CD4-positive, alpha-beta T cell (primary cell): ENCODE measurements around the gene AQP9. TPM values are rescaled to one million over a fixed set of nuclear protein-coding genes. Genes with fewer than 3 reads are reported as not detected.

ENCODE experiments used
- ATAC-seq: fragments of 200-7000 bp; cut with Tn5 transposase; one replicate; pipeline ENCODE4 v1.10.0; 2022; ENCODE audit warnings: mild to moderate bottlenecking; ENCODE audit not compliant: poor library complexity
- CTCF ChIA-PET: fragments of 350-600 bp; sonication (Branson Sonifier 250); formaldehyde crosslinking; loops from one replicate; lab custom pipeline; 2021; ENCODE audit warnings: antibody characterized with exemption, inconsistent platforms; lab: Charles Lee
- POLR2A ChIA-PET: fragments of 350-600 bp; sonication (Branson Sonifier 250); formaldehyde crosslinking; loops from one replicate; lab custom pipeline; 2021; ENCODE audit warnings: antibody characterized with exemption, inconsistent platforms; lab: Charles Lee
- DNase-seq, 14 experiments: peaks; one replicate each; pipeline ENCODE4 v3.0.0-alpha.2; 2013 to 2020; ENCODE audit warnings: mixed read lengths in 2 of 14
- H3K27ac ChIP-seq, 2 donors: one replicate each; pipeline versions ENCODE4 v1.5.1 to v1.7.0; 2013; ENCODE audit warnings: low read length in 2 of 2, low read depth in 1 of 2, mild to moderate bottlenecking in 1 of 2
- H3K27me3 ChIP-seq, 2 experiments: 1 replicate in 1 of 2; 2 replicates in 1 of 2; pipeline versions ENCODE4 v1.6.1 to v1.7.0; 2013; ENCODE audit warnings: low read length in 2 of 2, control low read depth in 1 of 2, mild to moderate bottlenecking in 1 of 2, moderate library complexity in 1 of 2; ENCODE audit not compliant: insufficient read depth in 2 of 2, control insufficient read depth in 1 of 2
- H3K36me3 ChIP-seq: one replicate; pipeline ENCODE4 v1.6.1; 2013; ENCODE audit warnings: low read length, control low read depth; ENCODE audit not compliant: insufficient read depth
- H3K4me1 ChIP-seq: one replicate; pipeline ENCODE4 v1.6.1; 2013; ENCODE audit warnings: low read length, control low read depth; ENCODE audit not compliant: insufficient read depth
- H3K4me3 ChIP-seq: one replicate; pipeline ENCODE4 v1.5.1; 2013; ENCODE audit warnings: mild to moderate bottlenecking, low read length, moderate library complexity
- H3K9me3 ChIP-seq, 2 experiments: 1 replicate in 1 of 2; 2 replicates in 1 of 2; pipeline versions ENCODE4 v1.6.1 to v1.7.0; 2013; ENCODE audit warnings: low read length in 2 of 2, mild to moderate bottlenecking in 2 of 2, control low read depth in 1 of 2, moderate library complexity in 1 of 2; ENCODE audit not compliant: control insufficient read depth in 1 of 2, insufficient read depth in 1 of 2
- H3K27ac Mint-ChIP-seq: one replicate; pipeline ENCODE4 v1.8.0; 2020; ENCODE audit warnings: mixed read lengths
- H3K27me3 Mint-ChIP-seq: one replicate; pipeline ENCODE4 v1.8.0; 2021; ENCODE audit warnings: mixed read lengths
- H3K36me3 Mint-ChIP-seq: one replicate; pipeline ENCODE4 v1.8.0; 2021; ENCODE audit warnings: low read depth, mixed read lengths
- H3K4me1 Mint-ChIP-seq: one replicate; pipeline ENCODE4 v1.8.0; 2021; ENCODE audit warnings: low read depth, mixed read lengths
- H3K4me3 Mint-ChIP-seq: one replicate; pipeline ENCODE4 v1.8.0; 2020; ENCODE audit warnings: mild to moderate bottlenecking, mixed read lengths
- H3K9me3 Mint-ChIP-seq: one replicate; pipeline ENCODE4 v1.8.0; 2020; ENCODE audit warnings: mixed read lengths
- intact Hi-C, 2 experiments: fragments of 100-400 bp; cut with DNase I in 1 of 2; cut with micrococcal nuclease in 1 of 2; formaldehyde crosslinking; loops; one replicate each; pipeline versions ENCODE4 v1.15.1 to v1.9.0; 2023 to 2025; cut with DNase I, micrococcal nuclease
- total RNA-seq, 174 experiments: library from RNA in 2 of 174; stranded (reverse) in 2 of 174; gene quantifications; one replicate each; pipeline ENCODE4 v1.2.3 and lab custom pipeline; 2021 to 2026
- TF ChIP-seq, protein P1 (sequence below): fragments of 200-600 bp; IDR thresholded peaks from one replicate; pipeline ENCODE4 v1.8.0; 2022; ENCODE audit warnings: antibody characterized with exemption, mild to moderate bottlenecking

Gene AQP9
- total RNA-seq, 2 experiments from 2014 or later, result 0.31 to 0.55 TPM

DNA sequence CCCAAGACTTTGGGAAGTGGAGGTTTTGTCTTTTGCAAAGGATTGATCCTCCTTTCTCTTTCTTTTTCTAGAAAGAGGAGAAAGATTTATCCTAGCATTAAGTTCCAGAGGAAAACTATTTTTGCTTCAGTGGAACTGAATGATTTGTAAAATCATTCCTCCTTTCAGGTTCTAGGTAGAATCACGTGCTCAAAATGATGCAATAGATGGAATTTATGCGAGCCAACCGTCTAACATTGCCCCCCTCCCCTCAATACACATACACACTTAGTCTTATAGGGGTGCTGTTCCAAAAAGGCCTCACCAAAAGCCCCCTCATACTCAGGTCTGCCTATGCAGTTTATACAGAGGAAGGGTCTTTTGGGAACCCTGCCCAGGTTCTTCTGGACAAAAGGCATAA is 85.3 kb downstream of the AQP9 start:
- intact Hi-C loops, result no loop called here
- Histone ChIP-seq H3K4me1 (no peaks in the 10 kb centered on the region), H3K27ac (no peak overlapping the region), H3K36me3 (no peaks in the 10 kb centered on the region), H3K9me3 (no peaks in the 10 kb centered on the region), H3K27me3 (no peaks in the 10 kb centered on the region), H3K4me3 (no peak overlapping the region)
- ChIA-PET POLR2A (no interaction called here), CTCF (no interaction called here)
- TF ChIP-seq, protein P1, sequence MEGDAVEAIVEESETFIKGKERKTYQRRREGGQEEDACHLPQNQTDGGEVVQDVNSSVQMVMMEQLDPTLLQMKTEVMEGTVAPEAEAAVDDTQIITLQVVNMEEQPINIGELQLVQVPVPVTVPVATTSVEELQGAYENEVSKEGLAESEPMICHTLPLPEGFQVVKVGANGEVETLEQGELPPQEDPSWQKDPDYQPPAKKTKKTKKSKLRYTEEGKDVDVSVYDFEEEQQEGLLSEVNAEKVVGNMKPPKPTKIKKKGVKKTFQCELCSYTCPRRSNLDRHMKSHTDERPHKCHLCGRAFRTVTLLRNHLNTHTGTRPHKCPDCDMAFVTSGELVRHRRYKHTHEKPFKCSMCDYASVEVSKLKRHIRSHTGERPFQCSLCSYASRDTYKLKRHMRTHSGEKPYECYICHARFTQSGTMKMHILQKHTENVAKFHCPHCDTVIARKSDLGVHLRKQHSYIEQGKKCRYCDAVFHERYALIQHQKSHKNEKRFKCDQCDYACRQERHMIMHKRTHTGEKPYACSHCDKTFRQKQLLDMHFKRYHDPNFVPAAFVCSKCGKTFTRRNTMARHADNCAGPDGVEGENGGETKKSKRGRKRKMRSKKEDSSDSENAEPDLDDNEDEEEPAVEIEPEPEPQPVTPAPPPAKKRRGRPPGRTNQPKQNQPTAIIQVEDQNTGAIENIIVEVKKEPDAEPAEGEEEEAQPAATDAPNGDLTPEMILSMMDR, result no peak
- no peaks in the 10 kb centered on the region for H3K36me3 Mint-ChIP-seq
- H3K9me3 Mint-ChIP-seq, result peaks cover 2% of the 10 kb centered on the region
- ATAC-seq (no peak), DNase-seq (no peak)
- no peak overlapping the region for H3K27ac Mint-ChIP-seq
- H3K4me3 Mint-ChIP-seq, result no peak overlapping the region
- H3K27me3 Mint-ChIP-seq, result no peaks in the 10 kb centered on the region
- peaks cover 4% of the 10 kb centered on the region for H3K4me1 Mint-ChIP-seq

DNA sequence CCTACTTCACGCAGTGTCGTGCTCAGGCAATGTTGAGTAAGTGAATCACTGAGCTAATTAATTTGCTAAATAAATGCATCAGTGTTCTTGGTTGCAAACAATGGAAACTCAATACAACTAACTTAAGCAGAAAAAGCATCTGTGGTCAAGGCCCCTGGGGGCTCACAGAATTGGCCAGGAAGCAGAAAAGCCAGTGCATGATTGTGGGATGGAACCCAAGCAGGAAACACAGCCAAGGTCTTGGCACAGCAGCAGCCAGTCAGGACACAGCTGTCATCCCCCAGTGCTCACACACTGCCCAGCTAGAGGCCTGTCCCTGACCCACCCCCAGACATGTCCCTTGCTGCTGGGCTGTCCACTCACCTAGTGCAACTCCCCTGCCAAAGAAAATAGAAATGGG is 85.9 kb downstream of the AQP9 start:
- ATAC-seq (no peak), DNase-seq (no peak)
- no peak overlapping the region for H3K4me3 Mint-ChIP-seq
- no peak overlapping the region for H3K27ac Mint-ChIP-seq
- Histone ChIP-seq H3K27me3 (no peaks in the 10 kb centered on the region), H3K4me3 (no peak overlapping the region), H3K4me1 (peaks cover 4% of the 10 kb centered on the region), H3K27ac (no peak overlapping the region), H3K36me3 (no peaks in the 10 kb centered on the region), H3K9me3 (no peaks in the 10 kb centered on the region)
- intact Hi-C loops, result no loop called here
- ChIA-PET POLR2A (no interaction called here), CTCF (no interaction called here)
- no peaks in the 10 kb centered on the region for H3K36me3 Mint-ChIP-seq
- TF ChIP-seq, protein P1, result no peak
- peaks cover 2% of the 10 kb centered on the region for H3K9me3 Mint-ChIP-seq
- peaks cover 11% of the 10 kb centered on the region for H3K4me1 Mint-ChIP-seq
- no peaks in the 10 kb centered on the region for H3K27me3 Mint-ChIP-seq

DNA sequence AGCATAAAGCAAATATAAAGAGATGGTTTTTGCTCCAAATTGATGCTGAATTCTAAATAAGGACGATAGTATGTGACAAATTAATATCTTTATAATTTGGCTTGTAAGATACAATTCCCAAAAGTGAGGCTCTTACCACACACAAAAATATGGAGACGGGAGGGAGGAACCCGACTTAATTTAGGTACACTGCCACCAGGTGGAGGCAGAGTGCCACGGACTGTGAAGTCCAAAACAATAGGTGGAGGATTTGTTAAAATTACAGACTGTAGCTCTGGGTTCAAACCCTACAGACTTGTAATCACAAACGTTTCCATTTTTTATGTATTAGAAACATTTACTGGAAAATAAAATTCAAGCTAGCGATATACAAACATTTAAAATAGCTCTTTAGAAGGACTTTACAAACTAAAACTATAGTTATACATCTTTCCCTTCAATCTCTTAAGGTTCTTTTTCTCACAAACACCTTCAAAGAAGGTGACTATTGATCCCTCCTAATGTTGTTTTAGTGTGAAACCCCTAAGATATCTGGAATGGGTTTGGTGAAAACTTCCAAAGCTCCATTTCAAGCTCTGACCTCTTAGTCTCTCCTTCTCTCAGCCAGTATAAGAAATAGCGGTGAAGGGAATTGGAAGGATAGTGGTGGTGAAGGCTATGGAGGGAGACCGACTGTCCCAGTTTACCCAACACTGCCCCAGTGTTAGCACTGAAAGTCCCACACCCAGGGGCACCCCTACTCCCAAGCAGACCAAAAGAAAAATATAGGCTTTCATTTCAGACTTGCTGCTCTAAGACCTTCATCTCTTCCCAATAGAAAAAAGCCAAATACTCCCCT is 89.7 kb downstream of the AQP9 start:
- ATAC-seq (peak; percentile 43), DNase-seq (peak; percentile 41 to 80 (median 56))
- no peak overlapping the region for H3K4me3 ChIP-seq
- CTCF ChIA-PET, result interaction anchor here (0.8 to 1.6 kb wide), 5 partner anchors 14 to 1265 kb away, joined by 3 to 6 read pairs (median 3); partner anchors contain the start of gene MINDY2
- Mint-ChIP-seq H3K27ac (no peak overlapping the region), H3K27me3 (no peaks in the 10 kb centered on the region), H3K36me3 (no peaks in the 10 kb centered on the region), H3K4me1 (peaks cover 15% of the 10 kb centered on the region), H3K4me3 (no peak overlapping the region), H3K9me3 (no peaks in the 10 kb centered on the region)
- no peak overlapping the region for H3K27ac ChIP-seq
- no peaks in the 10 kb centered on the region for H3K27me3 ChIP-seq
- no peaks in the 10 kb centered on the region for H3K9me3 ChIP-seq
- H3K36me3 ChIP-seq, result no peaks in the 10 kb centered on the region
- peaks cover 5% of the 10 kb centered on the region for H3K4me1 ChIP-seq
- TF ChIP-seq, protein P1, result peak; percentile 87
- intact Hi-C loops, result loop anchor here (1.0 to 5.0 kb wide), 7 partner anchors 289 to 1301 kb away; no protein-coding TSS in a partner anchor
- POLR2A ChIA-PET, result interaction anchor here (0.6 to 0.7 kb wide), 2 partner anchors 487 to 522 kb away, joined by 3 read pairs; no protein-coding TSS in a partner anchor
